Effector memory CD4-positive, alpha-beta T cell (primary cell): Measurements from ENCODE around the gene CDK11B.
"Not testable (repeated sequence)": the region's sequence is repeated elsewhere in the genome, so short reads cannot be mapped to it uniquely, and the experiment has no call there.

Experiments
- DNase-seq, 3 donors: peaks; one replicate each; pipeline ENCODE4 v3.0.0-alpha.2; 2020
- H3K27ac ChIP-seq: 2 replicates; pipeline ENCODE4 v1.7.0; 2013; ENCODE audit warnings: mild to moderate bottlenecking, low read length, moderate library complexity; ENCODE audit not compliant: insufficient read depth, poor library complexity, severe bottlenecking
- H3K27me3 ChIP-seq: replicated peaks from 2 replicates; pipeline ENCODE4 v1.7.0; 2013; ENCODE audit warnings: mild to moderate bottlenecking, low read length; ENCODE audit not compliant: insufficient read depth, control insufficient read depth, poor library complexity, severe bottlenecking
- H3K36me3 ChIP-seq: 2 replicates; pipeline ENCODE4 v1.7.0; 2013; ENCODE audit warnings: mild to moderate bottlenecking, low read length, moderate library complexity; ENCODE audit not compliant: control insufficient read depth, insufficient read depth
- H3K4me1 ChIP-seq: 2 replicates; pipeline ENCODE4 v1.7.0; 2013; ENCODE audit warnings: low read length, mild to moderate bottlenecking; ENCODE audit not compliant: control insufficient read depth, insufficient read depth, poor library complexity, severe bottlenecking
- H3K4me3 ChIP-seq: 2 replicates; pipeline ENCODE4 v1.7.0; 2013; ENCODE audit warnings: low read length, low read depth, mild to moderate bottlenecking; ENCODE audit not compliant: insufficient read depth, poor library complexity, severe bottlenecking
- H3K9me3 ChIP-seq: 2 replicates; pipeline ENCODE4 v1.7.0; 2013; ENCODE audit warnings: mild to moderate bottlenecking, low read length, moderate library complexity; ENCODE audit not compliant: control insufficient read depth

The CDK11B gene

DNA sequence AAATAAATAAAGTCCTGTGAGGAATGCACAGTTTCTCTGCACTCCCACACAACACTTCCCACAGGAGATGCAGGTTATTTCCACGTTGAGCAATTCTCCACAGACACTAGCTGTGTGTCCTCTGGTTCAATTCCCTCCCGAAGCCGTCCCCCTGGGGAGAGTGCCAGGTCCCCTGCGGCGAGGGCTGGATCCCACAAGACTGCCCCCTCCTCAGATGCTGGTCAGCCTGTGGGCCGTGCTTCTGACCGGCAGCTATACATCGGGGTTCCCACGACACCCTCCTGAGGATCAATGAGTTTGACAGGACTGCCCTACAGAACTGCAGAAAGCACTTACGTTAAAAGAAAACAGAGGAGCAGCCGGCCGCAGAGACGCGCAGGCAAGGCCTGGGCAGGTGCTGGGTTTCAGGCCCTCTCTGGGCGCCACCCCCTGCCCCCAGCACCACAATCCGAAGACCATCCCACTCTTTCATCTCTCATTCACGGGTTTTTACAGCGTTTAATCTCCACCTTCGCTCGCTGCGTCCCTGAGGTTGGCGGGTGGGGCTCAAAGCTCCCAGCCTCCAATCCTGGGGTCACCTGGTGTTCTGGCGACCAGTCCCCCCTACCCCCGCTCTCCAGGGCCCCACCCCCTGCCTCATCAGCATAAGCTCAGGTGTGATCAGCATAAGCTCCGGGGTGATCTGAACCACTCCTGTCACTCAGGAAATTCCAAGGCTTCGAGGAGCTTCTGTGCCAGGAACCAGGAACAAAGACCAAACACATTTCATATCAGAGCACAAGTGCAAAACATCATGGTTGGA, 24.5 kb upstream of the CDK11B start:
- no peaks in the 10 kb centered on the region for H3K27me3 ChIP-seq
- DNase-seq: no peak
- H3K36me3 ChIP-seq: peaks cover 13% of the 10 kb centered on the region
- H3K27ac ChIP-seq: peak overlapping the region; percentile 1
- H3K4me1 ChIP-seq: peaks cover 7% of the 10 kb centered on the region
- no peak overlapping the region for H3K4me3 ChIP-seq
- no peaks in the 10 kb centered on the region for H3K9me3 ChIP-seq

DNA sequence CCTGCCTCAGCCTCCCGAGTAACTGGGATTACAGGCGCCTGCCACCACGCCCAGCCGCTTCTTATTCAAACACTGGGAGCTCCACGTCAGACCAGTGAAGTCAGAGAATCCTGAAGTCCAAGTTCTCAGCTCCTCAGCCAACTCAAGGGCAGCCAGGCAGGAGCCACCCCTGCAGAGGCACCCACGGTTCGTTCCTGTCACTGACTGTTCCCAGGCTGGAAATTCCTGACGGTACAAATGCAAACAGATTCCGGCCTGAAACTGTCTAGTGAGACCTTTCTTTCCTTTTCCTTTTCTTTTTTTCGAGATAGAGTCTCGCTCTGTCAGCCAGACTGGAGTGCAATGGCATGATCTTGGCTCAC, 22.1 kb upstream of the CDK11B start:
- no peak overlapping the region for H3K4me3 ChIP-seq
- DNase-seq: no peak
- no peak overlapping the region for H3K27ac ChIP-seq
- H3K27me3 ChIP-seq: no peaks in the 10 kb centered on the region
- H3K4me1 ChIP-seq: peaks cover 15% of the 10 kb centered on the region
- no peaks in the 10 kb centered on the region for H3K9me3 ChIP-seq
- H3K36me3 ChIP-seq: peaks cover 13% of the 10 kb centered on the region

DNA sequence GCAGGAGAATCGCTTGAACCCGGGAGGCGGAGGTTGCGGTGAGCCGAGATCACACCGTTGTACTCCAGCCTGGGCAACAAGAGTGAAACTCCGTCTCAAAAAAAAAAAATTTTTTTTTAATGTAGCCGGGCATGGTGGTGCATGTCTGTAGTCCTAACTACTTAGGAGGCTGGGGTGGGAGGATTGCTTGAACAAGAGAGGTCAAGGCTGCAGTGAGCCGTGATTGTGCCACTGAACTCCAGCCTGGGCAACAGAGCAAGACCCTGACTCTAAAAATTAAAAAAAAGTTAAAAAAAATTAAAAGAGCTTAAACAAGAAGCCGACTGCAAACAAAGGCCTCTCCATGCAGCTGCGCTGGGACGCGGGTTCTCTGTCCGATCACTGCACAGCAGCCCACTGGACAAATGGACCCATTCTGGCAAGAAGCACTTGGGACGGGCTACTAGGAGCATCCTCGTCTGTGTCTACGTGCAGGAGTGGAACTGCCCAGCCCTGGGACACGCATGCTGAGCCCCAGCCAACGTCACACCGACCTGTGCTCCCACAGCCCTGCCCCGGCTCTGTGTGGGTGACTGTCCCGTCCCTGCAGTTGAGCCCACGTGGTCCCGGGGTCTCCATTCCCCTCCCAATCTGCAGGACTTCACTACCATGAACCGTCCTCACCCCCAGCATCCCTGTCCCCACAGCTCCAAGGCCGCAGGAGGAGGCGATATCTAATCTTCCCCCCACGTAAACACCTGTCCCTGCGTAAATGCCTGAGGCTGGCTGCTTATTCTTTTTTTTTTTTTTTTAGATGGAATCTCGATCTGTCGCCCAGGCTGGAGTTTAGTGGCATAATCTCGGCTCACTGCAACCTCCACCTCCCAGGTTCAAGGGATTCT, 21.5 kb upstream of the CDK11B start:
- no peak overlapping the region for H3K4me3 ChIP-seq
- H3K4me1 ChIP-seq: peaks cover 15% of the 10 kb centered on the region
- H3K9me3 ChIP-seq: no peaks in the 10 kb centered on the region
- no peak overlapping the region for H3K27ac ChIP-seq
- H3K36me3 ChIP-seq: peaks cover 13% of the 10 kb centered on the region
- no peaks in the 10 kb centered on the region for H3K27me3 ChIP-seq
- no peak for DNase-seq

DNA sequence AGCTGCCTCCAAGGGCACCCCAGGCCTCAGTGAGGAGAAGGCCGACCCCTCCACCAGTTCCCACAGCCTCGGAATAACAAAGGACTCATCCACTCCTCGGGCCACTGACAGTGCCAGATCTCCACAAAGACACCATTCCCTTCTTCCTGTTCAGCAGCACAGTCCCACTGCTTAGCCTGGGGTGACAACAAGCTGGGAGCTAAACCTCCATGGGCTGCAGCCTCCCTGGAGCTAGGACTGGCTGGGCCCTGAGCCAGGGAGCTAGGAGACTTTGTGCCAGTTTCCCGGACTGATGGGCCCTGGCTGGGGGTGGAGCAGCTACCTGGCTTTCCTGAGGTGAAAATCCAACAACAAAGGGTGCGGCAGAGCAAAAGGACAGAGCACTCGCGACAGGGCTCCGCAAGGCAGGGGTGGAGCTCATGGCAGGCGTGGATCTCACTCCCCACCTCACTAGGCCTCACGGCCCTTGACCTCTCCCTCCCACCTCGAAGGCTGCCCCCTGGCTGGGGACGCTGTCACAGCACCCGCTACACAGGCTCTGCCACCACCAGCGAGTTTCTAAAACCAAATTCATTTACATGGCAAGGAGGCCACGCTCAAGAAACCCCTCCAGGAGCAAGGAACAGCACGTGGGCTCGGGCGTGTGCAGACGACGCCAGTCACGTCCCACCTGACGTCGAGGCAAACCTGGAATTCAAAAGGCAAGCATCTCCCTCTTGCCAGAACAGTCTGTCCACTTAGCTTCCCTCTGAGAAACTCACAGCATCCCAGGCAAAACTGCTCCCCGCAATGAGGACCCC, 20.0 kb upstream of the CDK11B start:
- Histone ChIP-seq H3K9me3 (no peaks in the 10 kb centered on the region), H3K27ac (peak overlapping the region; percentile 70), H3K4me3 (peak overlapping the region; percentile 52), H3K36me3 (peaks cover 12% of the 10 kb centered on the region), H3K27me3 (no peaks in the 10 kb centered on the region), H3K4me1 (peaks cover 15% of the 10 kb centered on the region)
- peak in 1 of 3 donors; percentile 15 for DNase-seq

DNA sequence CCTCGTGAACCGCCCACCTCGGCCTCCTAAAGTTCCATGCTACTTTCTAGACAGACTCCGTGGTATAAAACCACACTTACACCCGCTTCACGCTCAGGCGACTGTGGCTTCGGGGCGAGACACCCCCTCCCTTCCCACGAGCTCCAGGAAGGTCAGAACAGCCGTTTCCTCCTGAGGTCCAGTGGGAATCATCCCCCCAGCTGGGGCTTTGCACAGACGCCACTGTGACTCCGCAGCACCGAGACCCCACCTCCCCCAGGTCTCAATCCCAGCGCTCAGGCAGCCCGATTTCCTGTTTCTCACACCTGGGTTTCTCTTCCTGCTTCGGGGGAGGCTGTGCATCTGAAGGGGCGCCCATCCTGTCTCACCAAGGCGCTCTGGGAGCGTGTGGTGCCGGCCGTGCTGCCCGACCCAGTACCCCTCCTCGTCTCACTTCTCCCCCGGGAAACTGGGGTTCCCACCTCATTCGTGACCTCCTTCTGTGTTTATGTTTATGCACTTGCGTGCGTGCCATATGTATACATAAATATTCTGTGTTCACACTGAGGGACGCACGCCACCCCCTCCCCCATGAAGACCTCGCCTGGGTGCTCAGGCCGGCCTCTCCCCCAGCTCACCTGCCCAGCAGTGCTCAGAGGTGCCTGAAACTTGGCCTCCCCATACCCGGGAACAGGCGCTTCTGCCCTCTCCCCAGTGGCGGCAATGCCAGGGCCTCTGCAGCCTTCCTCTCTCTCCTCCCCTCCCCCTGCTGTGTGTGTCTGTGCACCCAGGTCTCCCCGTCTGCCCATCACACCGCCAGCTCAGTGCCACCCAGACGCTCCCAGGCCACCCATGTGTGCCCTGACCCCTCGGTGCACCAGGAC, 19.1 kb upstream of the CDK11B start:
- H3K27ac ChIP-seq: peak overlapping the region; percentile 70
- H3K4me1 ChIP-seq: peaks cover 15% of the 10 kb centered on the region
- no peaks in the 10 kb centered on the region for H3K27me3 ChIP-seq
- H3K4me3 ChIP-seq: peak overlapping the region; percentile 52
- H3K9me3 ChIP-seq: no peaks in the 10 kb centered on the region
- DNase-seq: peak; percentile 18 to 35 (median 31)
- H3K36me3 ChIP-seq: peaks cover 4% of the 10 kb centered on the region

DNA sequence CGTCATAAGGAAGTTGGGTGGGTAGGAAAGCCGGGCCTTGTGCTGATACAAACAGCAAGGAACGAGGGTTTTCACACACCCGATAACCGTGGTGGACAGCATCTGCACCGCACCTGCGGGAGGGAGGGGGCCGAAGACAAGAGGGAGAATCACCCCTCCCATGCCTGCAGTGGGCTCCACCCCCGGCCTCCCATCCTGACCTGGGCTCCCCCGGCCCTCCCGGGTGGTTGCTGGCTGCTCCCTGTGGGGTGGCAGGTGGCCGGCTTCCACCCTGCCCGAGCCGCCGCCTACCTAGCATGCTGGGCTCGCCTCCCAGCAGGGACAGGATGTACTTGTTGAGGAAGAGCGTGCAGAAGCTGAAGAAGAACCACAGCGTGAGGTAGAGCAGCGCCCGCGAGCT, 17.3 kb upstream of the CDK11B start:
- DNase-seq, H3K27me3 ChIP-seq, H3K27ac ChIP-seq, H3K4me3 ChIP-seq, H3K9me3 ChIP-seq: not testable (repeated sequence)
- Histone ChIP-seq H3K4me1 (peaks cover 15% of the 10 kb centered on the region), H3K36me3 (peaks cover 14% of the 10 kb centered on the region)

DNA sequence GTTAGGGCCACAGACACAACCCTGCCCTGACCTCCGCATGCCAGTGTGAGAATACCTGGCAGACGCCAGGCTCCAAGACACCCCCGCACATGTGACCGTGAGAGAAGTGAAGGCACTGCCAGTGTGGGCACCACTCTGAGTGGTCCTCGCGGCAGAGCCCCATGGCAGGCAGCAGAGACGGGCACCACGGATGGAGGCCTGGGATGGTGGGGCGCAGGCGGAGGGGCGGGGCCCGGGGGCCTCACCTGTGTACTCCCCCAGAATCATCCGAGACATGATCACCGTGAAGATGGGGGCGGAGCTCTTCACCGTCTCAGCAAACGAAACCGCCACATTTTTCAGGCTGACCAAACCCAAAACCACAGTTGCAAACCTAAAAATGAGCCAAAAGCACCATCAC, 16.4 kb upstream of the CDK11B start:
- not testable (repeated sequence) for H3K9me3 ChIP-seq, H3K27me3 ChIP-seq, H3K27ac ChIP-seq, DNase-seq, H3K4me3 ChIP-seq
- Histone ChIP-seq H3K4me1 (peaks cover 15% of the 10 kb centered on the region), H3K36me3 (peaks cover 20% of the 10 kb centered on the region)

DNA sequence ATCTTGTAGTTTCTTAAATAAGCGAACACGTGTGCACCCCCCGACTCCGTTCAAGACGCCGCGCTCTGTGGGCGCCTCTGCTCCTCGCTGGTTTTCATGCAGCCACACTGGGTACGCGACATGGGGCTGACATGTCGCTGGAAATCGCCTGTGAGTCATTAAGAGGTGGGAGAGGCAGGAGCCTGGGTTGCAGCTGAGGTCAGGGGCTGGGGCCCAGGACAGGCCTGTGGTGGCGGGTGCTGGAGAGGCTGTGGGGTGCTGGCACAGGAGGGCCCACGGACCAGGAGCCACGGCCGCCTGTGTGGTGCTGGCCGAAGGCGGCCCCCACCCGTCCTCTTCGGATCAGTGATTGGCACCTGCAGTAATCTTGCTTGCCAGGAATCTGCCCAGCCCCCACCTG, 16.0 kb upstream of the CDK11B start:
- H3K27ac ChIP-seq, H3K27me3 ChIP-seq, DNase-seq, H3K9me3 ChIP-seq, H3K4me3 ChIP-seq: not testable (repeated sequence)
- Histone ChIP-seq H3K36me3 (peaks cover 21% of the 10 kb centered on the region), H3K4me1 (peaks cover 15% of the 10 kb centered on the region)
